Urinary bladder (tissue), 4 donors: ENCODE results near the gene KCTD15. TPM values are rescaled to one million over a fixed set of nuclear protein-coding genes. Genes with fewer than 3 reads are reported as not detected.

Experiments used
- DNase-seq: peaks from one replicate; pipeline ENCODE4 v3.0.0-alpha.2; 2015; ENCODE audit errors: extremely low spot score
- H3K27ac ChIP-seq: one replicate; pipeline ENCODE4 v1.5.1; 2013; ENCODE audit warnings: low read depth, mild to moderate bottlenecking, moderate library complexity
- H3K36me3 ChIP-seq: one replicate; pipeline ENCODE4 v1.6.1; 2013; ENCODE audit warnings: mild to moderate bottlenecking, moderate library complexity; ENCODE audit not compliant: insufficient read depth
- H3K4me1 ChIP-seq: one replicate; pipeline ENCODE4 v1.6.1; 2013; ENCODE audit warnings: mild to moderate bottlenecking, moderate library complexity; ENCODE audit not compliant: insufficient read depth
- H3K4me3 ChIP-seq: one replicate; pipeline ENCODE4 v1.5.1; 2013; ENCODE audit warnings: low read depth, low read length
- WGBS: extraction: QIAGEN DNeasy Blood & Tissue Kit; methylation state at CpG from one replicate; pipeline ENCODE4 v1.1.7; 2013; 5-methylcytosine and 5-hydroxymethylcytosine counted together
- polyA plus RNA-seq: library from polyadenylated mRNA; stranded (reverse); fragments of 200-250 nt; gene quantifications from one replicate; pipeline ENCODE4 v1.2.3, GENCODE V29; 2013
- total RNA-seq: library from RNA; depleted of rRNA; stranded (reverse); fragments of >200 nt; gene quantifications from one replicate; pipeline ENCODE4 v1.2.3, GENCODE V29; 2014
- donor health status: healthy with polysubstance abuse.
- donor health status: healthy.

Gene KCTD15
- total and polyA plus RNA-seq, 2 donors = 55.8 to 78.0 TPM

GRCh38 chr19:33845498-33845897 is 48.8 kb downstream of the KCTD15 start:
- no peaks in the 10 kb centered on the region for H3K4me1 ChIP-seq
- 60% methylated on average over 2 of the region's 2 CpGs for WGBS
- no peaks in the 10 kb centered on the region for H3K36me3 ChIP-seq
- no peak overlapping the region for H3K27ac ChIP-seq
- DNase-seq = no peak
- no peak overlapping the region for H3K4me3 ChIP-seq

DNA sequence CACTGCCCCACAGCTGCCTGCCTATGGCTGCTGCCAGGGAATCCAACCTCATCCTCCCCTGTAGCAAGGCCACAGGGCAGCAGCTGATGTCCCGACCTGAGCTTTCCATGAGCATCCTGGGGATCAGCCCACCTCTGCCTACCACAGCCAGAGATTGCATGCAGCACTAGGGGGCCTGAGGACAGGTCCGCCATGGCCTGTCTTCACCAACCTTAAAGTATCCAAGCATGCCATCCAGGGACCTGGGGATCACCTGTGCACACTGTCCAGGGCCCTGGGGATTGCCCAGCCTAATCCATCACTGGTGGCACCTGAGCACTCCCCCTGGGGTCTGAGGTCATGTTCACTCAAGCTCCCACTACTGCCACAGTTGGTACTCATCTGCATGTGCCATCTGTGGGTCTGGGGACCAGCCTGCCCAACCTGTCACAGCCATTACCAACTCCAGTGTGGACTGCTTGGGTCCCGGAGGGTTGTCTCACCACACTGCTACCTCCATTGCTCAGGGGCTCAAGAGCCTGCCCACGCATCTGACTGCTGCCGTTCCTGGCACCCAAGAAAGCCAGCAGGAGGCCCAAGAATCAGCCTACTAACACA is 53.0 kb downstream of the KCTD15 start:
- Histone ChIP-seq H3K4me3 (no peak overlapping the region), H3K4me1 (no peaks in the 10 kb centered on the region), H3K36me3 (no peaks in the 10 kb centered on the region), H3K27ac (no peak overlapping the region)
- DNase-seq = no peak
- WGBS = 92% methylated on average over 5 of the region's 5 CpGs

- DNase-seq = no peak
- Histone ChIP-seq H3K4me1 (no peaks in the 10 kb centered on the region), H3K27ac (no peak overlapping the region), H3K36me3 (no peaks in the 10 kb centered on the region), H3K4me3 (no peak overlapping the region)
- 88% methylated on average over 17 of the region's 17 CpGs for WGBS
Observed at GRCh38 chr19:33859016-33859415, 62.3 kb downstream of the KCTD15 start.

GRCh38 chr19:33860312-33861090 is 63.8 kb downstream of the KCTD15 start:
- Histone ChIP-seq H3K36me3 (no peaks in the 10 kb centered on the region), H3K4me3 (no peak overlapping the region), H3K27ac (no peak overlapping the region), H3K4me1 (no peaks in the 10 kb centered on the region)
- no peak for DNase-seq
- WGBS = 64% methylated on average over 10 of the region's 10 CpGs

- no peak overlapping the region for H3K27ac ChIP-seq
- no peak overlapping the region for H3K4me3 ChIP-seq
- WGBS = 91% methylated on average over 3 of the region's 3 CpGs
- DNase-seq = no peak
- no peaks in the 10 kb centered on the region for H3K36me3 ChIP-seq
- H3K4me1 ChIP-seq = no peaks in the 10 kb centered on the region
Observed at GRCh38 chr19:33861950-33862349, 65.3 kb downstream of the KCTD15 start.

- no peak overlapping the region for H3K27ac ChIP-seq
- H3K36me3 ChIP-seq = no peaks in the 10 kb centered on the region
- H3K4me1 ChIP-seq = no peaks in the 10 kb centered on the region
- no peak for DNase-seq
- H3K4me3 ChIP-seq = no peak overlapping the region
- 55% methylated on average over 4 of the region's 4 CpGs for WGBS
Observed at GRCh38 chr19:33862981-33863380, 66.3 kb downstream of the KCTD15 start.

- WGBS = 88% methylated on average over 5 of the region's 5 CpGs
- H3K36me3 ChIP-seq = no peaks in the 10 kb centered on the region
- no peak overlapping the region for H3K27ac ChIP-seq
- no peak overlapping the region for H3K4me3 ChIP-seq
- no peaks in the 10 kb centered on the region for H3K4me1 ChIP-seq
- DNase-seq = no peak
Observed at GRCh38 chr19:33863436-33863835, 66.8 kb downstream of the KCTD15 start.

- no peaks in the 10 kb centered on the region for H3K36me3 ChIP-seq
- H3K27ac ChIP-seq = no peak overlapping the region
- no peak for DNase-seq
- H3K4me1 ChIP-seq = no peaks in the 10 kb centered on the region
- WGBS = 78% methylated on average over 3 of the region's 3 CpGs
- no peak overlapping the region for H3K4me3 ChIP-seq
Observed at GRCh38 chr19:33864311-33864850, 67.7 kb downstream of the KCTD15 start.

- Histone ChIP-seq H3K36me3 (no peaks in the 10 kb centered on the region), H3K4me1 (no peaks in the 10 kb centered on the region), H3K27ac (no peak overlapping the region), H3K4me3 (no peak overlapping the region)
- no peak for DNase-seq
- 89% methylated on average over 10 of the region's 10 CpGs for WGBS
Observed at GRCh38 chr19:33865306-33865705, 68.6 kb downstream of the KCTD15 start.

Other genes with a start within 250 kb of the KCTD15 start
- 0.69 TPM for gene CHST8, start 174.9 kb upstream of the KCTD15 start, total RNA-seq
- gene CHST8, start 174.9 kb upstream of the KCTD15 start, polyA plus RNA-seq = 0.73 TPM